ENCODE data around the gene PPARA. TPM values are rescaled to one million over a fixed set of nuclear protein-coding genes. Genes with fewer than 3 reads are reported as not detected.

Gene PPARA
- total and polyA plus RNA-seq, 2 of the 4 experiments (the other 2 are of a cell fraction), result 3.1 to 7.0 TPM

GRCh38 chr22:46259374-46259773 lies 109.0 kb downstream of the PPARA start:
- Histone ChIP-seq H3K9me1 (ENCODE audit: insufficient read depth, low read length) (peaks cover 4% of the 10 kb centered on the region; the same call in 1 of the 2 replicates), H4K5ac (ENCODE audit: low read depth, low read length) (no peak overlapping the region), H3K4me3 (ENCODE audit: insufficient read depth, low read depth, low read length) (no peak overlapping the region), H3K9me3 (ENCODE audit: control insufficient read depth, insufficient read depth, low read length) (peaks cover 23% of the 10 kb centered on the region), H3K4ac (ENCODE audit: low read depth, low read length) (no peak overlapping the region), H3K27me3 (ENCODE audit: control insufficient read depth, insufficient read depth, low read length) (peaks cover 32% of the 10 kb centered on the region), H4K20me1 (ENCODE audit: insufficient read depth, low read length) (no peaks in the 10 kb centered on the region), H3K14ac (replicated peaks; ENCODE audit: low read depth, low read length) (no peak overlapping the region), H2BK15ac (ENCODE audit: low read depth, low read length) (no peak overlapping the region), H2BK20ac (ENCODE audit: low read depth, low read length) (no peak overlapping the region), H2AK5ac (ENCODE audit: low read depth, low read length) (no peak overlapping the region), H2AK9ac (replicated peaks; ENCODE audit: low read depth, low read length, poor library complexity) (no peak overlapping the region), H2AFZ (replicated peaks; ENCODE audit: low read length, poor library complexity) (no peak overlapping the region), H3K79me1 (ENCODE audit: low read depth in 1 of 2, low read length in 2 of 2) (no peaks in the 10 kb centered on the region), H2BK5ac (ENCODE audit: low read depth, low read length, poor library complexity, severe bottlenecking) (no peak overlapping the region), H3K56ac (ENCODE audit: extremely low read depth, insufficient read depth, low read length) (no peak overlapping the region), H3K4me2 (ENCODE audit: low read depth, low read length) (no peak overlapping the region), H3K4me1 (ENCODE audit: control insufficient read depth, insufficient read depth, low read length) (peaks cover 2% of the 10 kb centered on the region; the same call in 1 of the 2 replicates), H4K91ac (ENCODE audit: insufficient read depth, low read depth, low read length) (no peak overlapping the region), H3K23ac (ENCODE audit: low read depth, low read length) (no peak overlapping the region), H2BK120ac (ENCODE audit: low read depth, low read length) (no peak overlapping the region), H3K9ac (ENCODE audit: low read depth, low read length) (no peak overlapping the region), H3K27ac (ENCODE audit: insufficient read depth, low read length) (no peak overlapping the region), H3K18ac (ENCODE audit: low read depth, low read length) (no peak overlapping the region), H4K8ac (ENCODE audit: low read depth in 2 of 2, low read length in 2 of 2) (no peak overlapping the region), H3K36me3 (ENCODE audit: control insufficient read depth, insufficient read depth, low read length) (no peaks in the 10 kb centered on the region)
- TF ChIP-seq NFE2L2 (IDR thresholded peaks at IDR 0.05; ENCODE audit: low read depth, low read length) (no peak), RCOR1 (IDR thresholded peaks at IDR 0.05; ENCODE audit: insufficient replicate concordance, low read length) (no peak), MAZ (IDR thresholded peaks at IDR 0.05; ENCODE audit: borderline replicate concordance, low read depth, low read length) (no peak), FOS (IDR thresholded peaks at IDR 0.05; ENCODE audit: low read depth, low read length) (no peak), CTCF (conservative IDR thresholded peaks at IDR 0.05; ENCODE audit: low read depth, low read length) (no peak), POLR2A (IDR thresholded peaks at IDR 0.05; ENCODE audit: low read depth, low read length) (no peak), MAFK (IDR thresholded peaks at IDR 0.05; ENCODE audit: low read depth, low read length) (no peak), BHLHE40 (IDR thresholded peaks at IDR 0.05; ENCODE audit: low read depth, low read length) (no peak), RAD21 (IDR thresholded peaks at IDR 0.05; ENCODE audit: low read length) (no peak), SMC3 (IDR thresholded peaks at IDR 0.05; ENCODE audit: low read depth, low read length) (no peak), CEBPB (IDR thresholded peaks at IDR 0.05; ENCODE audit: low read depth, low read length) (no peak), CHD1 (IDR thresholded peaks at IDR 0.05; ENCODE audit: low read depth, low read length) (no peak), USF2 (IDR thresholded peaks at IDR 0.05; ENCODE audit: low read depth, low read length) (no peak), ELK1 (IDR thresholded peaks at IDR 0.05; ENCODE audit: borderline replicate concordance, low read depth, low read length) (no peak)
- ATAC-seq (ENCODE audit: low read depth), result no peak
- no TSS peak for BruUV-seq (replicated peaks)
- ChIA-PET POLR2A (ENCODE audit: unreplicated experiment) (no interaction called here), CTCF (no interaction called here)
- in situ Hi-C loops (cut with MboI; ENCODE audit: low sequenced_read_pairs) (no loop called here), dilution Hi-C loops (cut with HindIII; ENCODE audit: low sequenced_read_pairs, unreplicated experiment) (no loop called here), intact Hi-C loops (cut with micrococcal nuclease) (no loop called here)
- no CpG with 5 or more reads among the region's 12 CpGs for WGBS, 2 experiments (ENCODE audit: extremely low coverage in 2 of 2, insufficient read length in 1 of 2)
- DNase-seq, result no peak

Data from IMR-90 (cell line).